ENCODE data around the gene TSEN54. TPM values are rescaled to one million over a fixed set of nuclear protein-coding genes. Genes with fewer than 3 reads are reported as not detected.

The TSEN54 gene
- total RNA-seq, 2 experiments from 2014 or later, result 38.8 to 45.4 TPM

- POLR2A ChIA-PET, result no interaction called here
- no peak overlapping the region for H3K4me3 Mint-ChIP-seq
- H3K27ac Mint-ChIP-seq, result no peak overlapping the region
These were observed 21.9 kb upstream of the TSEN54 start for GRCh38 chr17:75494326-75494877.

GRCh38 chr17:75496005-75496404 is 20.3 kb upstream of the TSEN54 start:
- DNase-seq (no peak), ATAC-seq (no peak)
- peaks cover 5% of the 10 kb centered on the region for H3K4me1 Mint-ChIP-seq (ENCODE audit: low read depth)
- no peak overlapping the region for H3K4me3 Mint-ChIP-seq
- CTCF ChIA-PET, result no interaction called here
- no peak for TF ChIP-seq CTCF (IDR thresholded peaks at IDR 0.05)
- H3K9me3 Mint-ChIP-seq, result no peaks in the 10 kb centered on the region
- peaks cover 4% of the 10 kb centered on the region for H3K36me3 Mint-ChIP-seq (ENCODE audit: low read depth)
- intact Hi-C loops (cut with micrococcal nuclease), result no loop called here
- H3K27me3 Mint-ChIP-seq, result no peaks in the 10 kb centered on the region
- POLR2A ChIA-PET, result no interaction called here
- H3K27ac Mint-ChIP-seq, result no peak overlapping the region

More at GRCh38 chr17:75494326-75494877, 21.9 kb upstream of the TSEN54 start:
- TF ChIP-seq CTCF (IDR thresholded peaks at IDR 0.05), result no peak
- Mint-ChIP-seq H3K36me3 (ENCODE audit: low read depth) (peaks cover 4% of the 10 kb centered on the region), H3K27me3 (no peaks in the 10 kb centered on the region), H3K4me1 (ENCODE audit: low read depth) (peaks cover 5% of the 10 kb centered on the region), H3K9me3 (no peaks in the 10 kb centered on the region)
- ATAC-seq, result no peak
- no peak for DNase-seq
- intact Hi-C loops (cut with micrococcal nuclease), result no loop called here
- CTCF ChIA-PET, result interaction anchor here (1.4 kb wide), 1 partner anchor 22 kb away, joined by 3 read pairs; the partner anchor contains the start of gene TSEN54

- H3K4me1 Mint-ChIP-seq (ENCODE audit: low read depth), result peaks cover 5% of the 10 kb centered on the region
- peak; percentile 17 for ATAC-seq
- intact Hi-C loops (cut with micrococcal nuclease), result no loop called here
- POLR2A ChIA-PET, result interaction anchor here (1.2 kb wide), 1 partner anchor 10 kb away, joined by 4 read pairs; no protein-coding TSS in a partner anchor
- CTCF ChIA-PET, result no interaction called here
- H3K4me3 Mint-ChIP-seq, result no peak overlapping the region
- no peak overlapping the region for H3K27ac Mint-ChIP-seq
- H3K27me3 Mint-ChIP-seq, result no peaks in the 10 kb centered on the region
- H3K9me3 Mint-ChIP-seq, result no peaks in the 10 kb centered on the region
- H3K36me3 Mint-ChIP-seq (ENCODE audit: low read depth), result peaks cover 4% of the 10 kb centered on the region
- TF ChIP-seq CTCF (IDR thresholded peaks at IDR 0.05), result no peak
- DNase-seq, result no peak
These were observed 18.1 kb upstream of the TSEN54 start for GRCh38 chr17:75498039-75498725.

GRCh38 chr17:75498726-75499213 is 17.6 kb upstream of the TSEN54 start:
- Mint-ChIP-seq H3K4me1 (ENCODE audit: low read depth) (peaks cover 5% of the 10 kb centered on the region), H3K27ac (no peak overlapping the region), H3K4me3 (no peak overlapping the region), H3K36me3 (ENCODE audit: low read depth) (peaks cover 4% of the 10 kb centered on the region), H3K27me3 (no peaks in the 10 kb centered on the region), H3K9me3 (no peaks in the 10 kb centered on the region)
- POLR2A ChIA-PET, result interaction anchor here (1.2 kb wide), 1 partner anchor 42 kb away, joined by 4 read pairs; the partner anchor contains the start of gene TMEM94
- DNase-seq (no peak), ATAC-seq (no peak)
- intact Hi-C loops (cut with micrococcal nuclease), result no loop called here
- TF ChIP-seq CTCF (IDR thresholded peaks at IDR 0.05), result no peak
- CTCF ChIA-PET, result interaction anchor here (0.9 kb wide), 1 partner anchor 90 kb away, joined by 3 read pairs; no protein-coding TSS in a partner anchor
